Heart left ventricle (tissue), 16 donors: ENCODE results near the gene HAUS8. TPM values are rescaled to one million over a fixed set of nuclear protein-coding genes. Genes with fewer than 3 reads are reported as not detected.

ENCODE experiments used
- ATAC-seq, 4 donors: fragments of 200-7000 bp; cut with Tn5 transposase; one replicate each; pipeline ENCODE4 v1.9.1; 2020 to 2022; ENCODE audit warnings: moderate library complexity in 4 of 4, mild to moderate bottlenecking in 3 of 4, moderate number of reproducible peaks in 1 of 4
- DNase-seq, 5 donors: peaks; one replicate each; pipeline ENCODE4 v3.0.0-alpha.2; 2020
- H3K27ac ChIP-seq, 12 donors: fragments of 200-600 bp; sonication (generic) in 4 of 12; one replicate each; pipeline versions ENCODE4 v1.5.0 to v1.8.0; 2016 to 2022; ENCODE audit warnings: mild to moderate bottlenecking in 2 of 12
- H3K27me3 ChIP-seq, 9 donors: fragments of 200-600 bp; sonication (generic) in 2 of 9; one replicate each; pipeline versions ENCODE4 v1.5.1 to v1.8.0; 2016 to 2022; ENCODE audit warnings: mild to moderate bottlenecking in 3 of 9
- H3K36me3 ChIP-seq, 9 donors: fragments of 200-600 bp; sonication (generic) in 2 of 9; one replicate each; pipeline versions ENCODE4 v1.5.0 to v1.8.0; 2018 to 2022; ENCODE audit warnings: mild to moderate bottlenecking in 2 of 9
- H3K4me1 ChIP-seq, 12 donors: fragments of 200-600 bp; sonication (generic) in 4 of 12; one replicate each; pipeline versions ENCODE4 v1.5.0 to v1.8.0; 2016 to 2022; ENCODE audit warnings: mild to moderate bottlenecking in 3 of 12
- H3K4me3 ChIP-seq, 12 donors: fragments of 200-600 bp; sonication (generic) in 4 of 12; one replicate each; pipeline versions ENCODE4 v1.5.0 to v1.8.0; 2017 to 2022; ENCODE audit warnings: mild to moderate bottlenecking in 9 of 12, moderate library complexity in 4 of 12
- H3K9me3 ChIP-seq, 12 donors: fragments of 200-600 bp; sonication (generic) in 4 of 12; one replicate each; pipeline versions ENCODE4 v1.5.0 to v1.8.0; 2016 to 2022; ENCODE audit warnings: mild to moderate bottlenecking in 1 of 12
- CTCF ChIP-seq, 12 donors: fragments of 200-600 bp; sonication (generic) in 4 of 12; IDR thresholded peaks; one replicate each; pipeline versions ENCODE4 v1.5.0 to v1.8.0; 2018 to 2022; ENCODE audit warnings: antibody characterized with exemption in 12 of 12, mild to moderate bottlenecking in 5 of 12
- POLR2A ChIP-seq, 2 donors: fragments of 450-650 bp; IDR thresholded peaks; one replicate each; pipeline ENCODE4 v1.6.1; 2017; ENCODE audit warnings: antibody characterized with exemption in 2 of 2, mild to moderate bottlenecking in 2 of 2, moderate library complexity in 2 of 2
- WGBS, 4 donors: extraction: QIAGEN DNeasy Blood & Tissue Kit in 2 of 4; methylation state at CpG; one replicate each; pipeline versions ENCODE4 v1.1.5 to v1.1.7; 2013 to 2018; 5-methylcytosine and 5-hydroxymethylcytosine counted together
- intact Hi-C, 10 donors: fragments of 100-400 bp; cut with DNase I; formaldehyde crosslinking; loops; one replicate each; pipeline versions ENCODE4 v1.11.1 to v1.14.2; 2022
- polyA plus RNA-seq, 2 donors: library from polyadenylated mRNA; stranded (reverse); fragments of 200-250 nt; gene quantifications; one replicate each; pipeline ENCODE4 v1.2.3, GENCODE V29; 2013
- total RNA-seq, 9 donors: library from RNA; depleted of rRNA in 2 of 9; stranded (reverse); fragments of >200 nt in 2 of 9; fragmentation: NEBNext Ultra II Directional in 3 of 9; extraction: Animal tissue kit (Norgen Biotek cat#: 25700) in 3 of 9; gene quantifications; one replicate each; pipeline versions ENCODE4 v1.1.0 to v1.2.4, GENCODE V29; 2016 to 2023
- donor health status: ischemic (EF 13 %, LVEDD 7.1; RV severe dilation, severe dysfunction).
- donor health status: healthy with polysubstance abuse.
- donor health status: DM: no; HTN: yes; CAD: no.
- donor health status: DM: no; HTN: no; CAD: no.
- donor health status: ischemic (EF 25% LVEDD 6.9; RV normal size, moderate dysfunction).
- donor health status: ischemic (EF 25% LVEDD 5.7; RV mildly dilated, moderate dysfunction).
- donor health status: healthy.
- donor health status: DM: yes; HTN: yes; CAD: no.
- donor health status: ischemic (EF 35%, LVEDD 5.7; RV mildly dilated, moderate dysfunction).
- donor health status: nonischemic (EF 11% LVEDD 7.7; RV severe dilation, severe dysfunction).
- donor health status: DM: yes; HTN: yes; CAD: no.
- donor health status: PGD.
- donor health status: ischemic (EF 29% LVEDD 5.4; RV normal size, mild dysfunction).
- donor health status: nonischemic (EF 23%, LVEDD 6.1; RV moderate dilation, normal function).

Gene HAUS8
- total and polyA plus RNA-seq, 11 donors, result 2.1 to 9.2 (median 4.7) TPM

GRCh38 chr19:17113127-17113785 lies 38.0 kb upstream of the HAUS8 start:
- WGBS, 4 donors, result 85 to 91% (median 88%) methylated on average over 11 to 17 of the region's 17 CpGs
- peaks cover 4 to 95% (median 16%) of the 10 kb centered on the region in 12 donors for H3K4me1 ChIP-seq

GRCh38 chr19:17112700-17113099 lies 37.4 kb upstream of the HAUS8 start:
- no peak overlapping the region for H3K4me3 ChIP-seq
- TF ChIP-seq CTCF (IDR thresholded peaks at IDR 0.05) (no peak), POLR2A (IDR thresholded peaks at IDR 0.05) (no peak)
- DNase-seq (no peak), ATAC-seq (no peak)
- peak overlapping the region in 2 of 12 donors; percentile 18 to 93 for H3K27ac ChIP-seq
- WGBS, 4 donors, result 81 to 93% (median 84%) methylated on average over 7 of the region's 7 CpGs
- H3K36me3 ChIP-seq, result peaks cover 0 to 28% (median 0%) of the 10 kb centered on the region in 9 donors
- no peaks in the 10 kb centered on the region for H3K9me3 ChIP-seq
- intact Hi-C loops, result no loop called here
- no peaks in the 10 kb centered on the region for H3K27me3 ChIP-seq
- H3K4me1 ChIP-seq, result peaks cover 4 to 95% (median 21%) of the 10 kb centered on the region in 12 donors

More at GRCh38 chr19:17113127-17113785, 38.0 kb upstream of the HAUS8 start:
- H3K9me3 ChIP-seq, result no peaks in the 10 kb centered on the region
- no peaks in the 10 kb centered on the region for H3K27me3 ChIP-seq
- intact Hi-C loops, result no loop called here
- no peak for DNase-seq
- H3K36me3 ChIP-seq, result peaks cover 0 to 28% (median 0%) of the 10 kb centered on the region in 9 donors
- no peak for TF ChIP-seq CTCF (IDR thresholded peaks at IDR 0.05)
- no peak for TF ChIP-seq POLR2A (IDR thresholded peaks at IDR 0.05)
- H3K4me3 ChIP-seq, result peak overlapping the region in 1 of 12 donors; percentile 7
- H3K27ac ChIP-seq, result peak overlapping the region in 1 of 12 donors; percentile 93
- peak in 2 of 4 donors; percentile 19 to 36 for ATAC-seq

GRCh38 chr19:17112271-17112670 lies 37.0 kb upstream of the HAUS8 start:
- DNase-seq (no peak), ATAC-seq (no peak)
- H3K4me3 ChIP-seq, result no peak overlapping the region
- H3K36me3 ChIP-seq, result peaks cover 0 to 29% (median 0%) of the 10 kb centered on the region in 9 donors
- no peaks in the 10 kb centered on the region for H3K27me3 ChIP-seq
- intact Hi-C loops, result no loop called here
- no peak for TF ChIP-seq POLR2A (IDR thresholded peaks at IDR 0.05)
- TF ChIP-seq CTCF (IDR thresholded peaks at IDR 0.05), result no peak
- H3K27ac ChIP-seq, result peak overlapping the region in 2 of 12 donors; percentile 18 to 93
- 69 to 78% (median 75%) methylated on average over 12 to 17 of the region's 17 CpGs for WGBS, 4 donors
- peaks cover 4 to 95% (median 26%) of the 10 kb centered on the region in 12 donors for H3K4me1 ChIP-seq
- no peaks in the 10 kb centered on the region for H3K9me3 ChIP-seq

- ATAC-seq (no peak), DNase-seq (no peak)
- Histone ChIP-seq H3K9me3 (no peaks in the 10 kb centered on the region), H3K36me3 (peaks cover 0 to 33% (median 0%) of the 10 kb centered on the region in 9 donors), H3K4me3 (no peak overlapping the region), H3K27me3 (no peaks in the 10 kb centered on the region), H3K27ac (peak overlapping the region in 1 of 12 donors; percentile 93), H3K4me1 (peaks cover 4 to 96% (median 28%) of the 10 kb centered on the region in 12 donors)
- TF ChIP-seq POLR2A (IDR thresholded peaks at IDR 0.05) (no peak), CTCF (IDR thresholded peaks at IDR 0.05) (no peak)
- 77 to 97% (median 88%) methylated on average over 3 of the region's 3 CpGs for WGBS, 4 donors
- intact Hi-C loops, result no loop called here
Observed at GRCh38 chr19:17111766-17112165, 36.5 kb upstream of the HAUS8 start.
